Neural crest cell (in vitro differentiated cells): ENCODE data around the gene DGKD. TPM values are rescaled to one million over a fixed set of nuclear protein-coding genes. Genes with fewer than 3 reads are reported as not detected.
A peak's percentile ranks its signal among the peaks of the same experiment; 100 is the strongest.

Experiments used
- DNase-seq: peaks from one replicate; pipeline ENCODE4 v3.0.0; 2021; ENCODE audit warnings: low read depth, mixed read lengths, low spot score
- H3K27ac Mint-ChIP-seq: one replicate; pipeline ENCODE4 v1.8.0; 2021; ENCODE audit warnings: mild to moderate bottlenecking, mixed read lengths; ENCODE audit not compliant: unreplicated experiment
- H3K27me3 Mint-ChIP-seq: 2 replicates; pipeline ENCODE4 v1.8.0; 2021; ENCODE audit warnings: low read depth, mild to moderate bottlenecking, mixed read lengths
- H3K36me3 Mint-ChIP-seq: 2 replicates; pipeline ENCODE4 v1.8.0; 2021; ENCODE audit warnings: low read depth, mild to moderate bottlenecking, mixed read lengths
- H3K4me1 Mint-ChIP-seq: 2 replicates; pipeline ENCODE4 v1.8.0; 2021; ENCODE audit warnings: mixed read lengths
- H3K4me3 Mint-ChIP-seq: one replicate; pipeline ENCODE4 v1.8.0; 2021; ENCODE audit warnings: mild to moderate bottlenecking, mixed read lengths
- H3K9me3 Mint-ChIP-seq: 2 replicates; pipeline ENCODE4 v1.8.0; 2021; ENCODE audit warnings: mixed read lengths
- CTCF ChIP-seq: fragments of 200-600 bp; sonication (generic); conservative IDR thresholded peaks from 2 replicates; pipeline ENCODE4 v1.5.0; 2021; ENCODE audit warnings: antibody characterized with exemption, mild to moderate bottlenecking
- total RNA-seq: library from RNA; stranded (reverse); gene quantifications from 2 replicates; pipeline ENCODE4 v1.2.1, GENCODE V29; 2021

The DGKD gene
- total RNA-seq, 1 donor from 2014 or later = 48.7 TPM

GRCh38 chr2:233368756-233369155 is 14.5 kb downstream of the DGKD start:
- peak overlapping the region; percentile 84 for H3K27ac Mint-ChIP-seq
- peaks cover 24% of the 10 kb centered on the region for H3K4me1 Mint-ChIP-seq
- H3K27me3 Mint-ChIP-seq = no peaks in the 10 kb centered on the region
- DNase-seq = no peak
- H3K9me3 Mint-ChIP-seq = peaks cover under 1% of the 10 kb centered on the region
- no peak overlapping the region for H3K4me3 Mint-ChIP-seq
- TF ChIP-seq CTCF = no peak
- peaks cover 5% of the 10 kb centered on the region for H3K36me3 Mint-ChIP-seq

DNA sequence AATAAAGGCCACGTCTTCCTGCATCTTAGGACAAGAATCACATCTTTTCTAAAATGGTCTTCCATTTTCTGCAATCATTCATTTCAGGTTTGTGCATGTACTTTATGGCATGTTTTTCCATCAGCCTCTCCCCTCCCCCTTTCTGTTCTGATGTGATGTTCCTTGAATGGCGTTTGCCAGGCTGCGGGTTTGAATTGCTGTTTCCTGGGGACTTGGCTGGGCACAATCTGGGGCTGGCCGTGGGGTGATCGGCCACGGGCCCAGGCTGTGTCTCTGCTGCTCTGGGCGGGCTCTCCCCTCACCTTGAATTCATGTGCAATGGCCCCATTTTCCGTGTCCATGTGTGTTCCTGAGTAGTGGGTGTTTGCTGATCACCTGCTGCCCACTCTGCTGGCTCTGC is 15.2 kb downstream of the DGKD start:
- H3K27ac Mint-ChIP-seq = no peak overlapping the region
- H3K36me3 Mint-ChIP-seq = peaks cover 4% of the 10 kb centered on the region
- peaks cover 22% of the 10 kb centered on the region for H3K4me1 Mint-ChIP-seq
- DNase-seq = no peak
- H3K9me3 Mint-ChIP-seq = no peaks in the 10 kb centered on the region
- no peak overlapping the region for H3K4me3 Mint-ChIP-seq
- no peak for TF ChIP-seq CTCF
- H3K27me3 Mint-ChIP-seq = no peaks in the 10 kb centered on the region

DNA sequence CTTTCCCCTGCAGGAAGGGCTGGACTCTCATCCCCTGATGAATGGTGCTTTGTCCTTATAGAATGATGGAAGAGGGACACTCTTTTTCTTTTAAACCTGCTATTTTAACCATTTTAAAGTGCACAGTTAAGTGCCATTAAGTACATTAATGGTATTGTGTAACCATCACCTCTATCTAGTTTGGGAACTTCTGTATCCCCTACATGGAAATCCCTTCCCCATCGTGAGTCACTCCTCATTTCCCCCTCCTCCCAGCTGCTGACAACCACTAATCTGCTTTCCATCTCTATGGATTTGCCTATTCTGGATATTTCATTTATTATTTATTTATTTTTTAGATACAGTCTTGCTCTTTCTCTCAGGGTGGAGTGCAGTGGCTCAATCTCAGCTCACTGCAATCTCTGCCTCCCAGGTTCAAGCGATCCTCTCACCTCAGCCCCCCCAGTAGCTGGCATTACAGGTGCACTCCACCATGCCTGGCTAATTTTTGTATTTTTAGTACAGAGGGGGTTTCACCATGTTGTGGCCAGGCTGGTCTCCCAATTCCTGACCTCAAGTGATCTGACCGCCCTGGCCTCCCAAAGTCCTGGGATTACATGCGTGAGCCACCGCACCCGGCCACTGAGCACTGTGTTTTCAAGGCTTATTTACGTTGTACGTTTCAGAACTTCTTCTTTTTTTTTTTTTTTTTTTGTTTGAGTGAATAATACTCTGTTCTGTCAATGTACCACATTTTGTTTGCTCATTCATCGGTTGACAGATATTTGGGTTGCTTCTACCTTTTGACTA is 15.8 kb downstream of the DGKD start:
- DNase-seq = no peak
- no peak overlapping the region for H3K27ac Mint-ChIP-seq
- H3K4me3 Mint-ChIP-seq = no peak overlapping the region
- H3K9me3 Mint-ChIP-seq = no peaks in the 10 kb centered on the region
- peaks cover 22% of the 10 kb centered on the region for H3K4me1 Mint-ChIP-seq
- no peaks in the 10 kb centered on the region for H3K27me3 Mint-ChIP-seq
- H3K36me3 Mint-ChIP-seq = peaks cover 4% of the 10 kb centered on the region
- TF ChIP-seq CTCF = no peak

- H3K36me3 Mint-ChIP-seq = peaks cover 4% of the 10 kb centered on the region
- H3K9me3 Mint-ChIP-seq = no peaks in the 10 kb centered on the region
- no peaks in the 10 kb centered on the region for H3K27me3 Mint-ChIP-seq
- no peak overlapping the region for H3K4me3 Mint-ChIP-seq
- peaks cover 21% of the 10 kb centered on the region for H3K4me1 Mint-ChIP-seq
- TF ChIP-seq CTCF = no peak
- DNase-seq = no peak
- no peak overlapping the region for H3K27ac Mint-ChIP-seq
Measured at GRCh38 chr2:233371641-233372040, 17.3 kb downstream of the DGKD start.

DNA sequence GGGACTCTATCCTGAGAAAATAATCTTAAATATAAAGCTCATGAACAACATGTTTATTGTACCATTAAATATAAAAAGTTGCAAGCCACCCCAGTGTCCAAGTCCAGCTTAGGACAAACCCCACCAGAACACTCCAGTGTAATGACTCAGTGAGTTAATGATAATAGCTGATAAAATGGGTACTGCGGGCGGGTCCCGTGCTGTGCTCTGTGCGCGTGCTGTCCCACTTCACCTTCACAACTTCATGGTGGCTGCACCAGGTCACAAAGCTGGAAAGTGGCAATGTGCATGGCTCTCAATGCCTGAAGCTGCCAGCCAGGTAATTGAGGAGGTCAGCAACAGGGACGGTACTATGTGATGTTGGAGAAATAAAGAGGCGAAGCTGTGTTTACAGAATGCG is 18.6 kb downstream of the DGKD start:
- Mint-ChIP-seq H3K27me3 (no peaks in the 10 kb centered on the region), H3K9me3 (no peaks in the 10 kb centered on the region), H3K4me1 (peaks cover 21% of the 10 kb centered on the region), H3K4me3 (no peak overlapping the region), H3K36me3 (peaks cover 8% of the 10 kb centered on the region), H3K27ac (no peak overlapping the region)
- no peak for TF ChIP-seq CTCF
- DNase-seq = no peak
